ENCODE data around the gene ZMYND10.

ZMYND10 gene

GRCh38 chr3:50352781-50353180 is 7.2 kb upstream of the ZMYND10 start:
- TF ChIP-seq POLR2AphosphoS5 (IDR thresholded peaks at IDR 0.05; ENCODE audit: low read depth, low read length), result no peak
- no peak for TF ChIP-seq POU2F2 (IDR thresholded peaks at IDR 0.05; ENCODE audit: low read depth, low read length)
- no peak for TF ChIP-seq POLR2A (IDR thresholded peaks at IDR 0.05; ENCODE audit: low read depth, low read length)
- no peak for TF ChIP-seq TAF1 (IDR thresholded peaks at IDR 0.05; ENCODE audit: low read depth, low read length)
- no peak for TF ChIP-seq PAX5 (IDR thresholded peaks at IDR 0.05; ENCODE audit: insufficient read depth, low read length, severe bottlenecking)
- TF ChIP-seq SPI1 (IDR thresholded peaks at IDR 0.05; ENCODE audit: low read depth, low read length), result no peak
- FAIRE-seq (no peak), DNase-seq (ENCODE audit: insufficient read length, low spot score) (no peak)

- FAIRE-seq (no peak), DNase-seq (ENCODE audit: insufficient read length, low spot score) (no peak)
- TF ChIP-seq SPI1 (IDR thresholded peaks at IDR 0.05; ENCODE audit: low read depth, low read length) (no peak), POU2F2 (IDR thresholded peaks at IDR 0.05; ENCODE audit: low read depth, low read length) (0 out of 2 replicates have a peak, but pooled peaks have one; percentile 2)
Observed at GRCh38 chr3:50351323-50351697, 5.8 kb upstream of the ZMYND10 start.

GRCh38 chr3:50350527-50351322 is 5.2 kb upstream of the ZMYND10 start, which contains the start of the genes CYB561D2 and NPRL2:
CYB561D2 (plus strand) TSS chr3:50350862; CDS start chr3:50351434, 572 bp downstream.
NPRL2 (minus strand) TSS chr3:50350775; CDS start chr3:50350652, 123 bp downstream.
- DNase-seq (ENCODE audit: insufficient read length, low spot score) (peak; percentile 98), FAIRE-seq (peak; percentile 99)
- TF ChIP-seq PAX5 (IDR thresholded peaks at IDR 0.05; ENCODE audit: insufficient read depth, low read length, severe bottlenecking) (no peak), POLR2A (IDR thresholded peaks at IDR 0.05; ENCODE audit: low read depth, low read length) (peak; percentile 95), SPI1 (IDR thresholded peaks at IDR 0.05; ENCODE audit: low read depth, low read length) (no peak), POLR2AphosphoS5 (IDR thresholded peaks at IDR 0.05; ENCODE audit: low read depth, low read length) (peak; percentile 88), TAF1 (IDR thresholded peaks at IDR 0.05; ENCODE audit: low read depth, low read length) (peak; percentile 76), POU2F2 (IDR thresholded peaks at IDR 0.05; ENCODE audit: low read depth, low read length) (peak; percentile 81)

GRCh38 chr3:50350213-50350526 is 4.6 kb upstream of the ZMYND10 start:
- TF ChIP-seq POLR2AphosphoS5 (IDR thresholded peaks at IDR 0.05; ENCODE audit: low read depth, low read length) (no peak), POU2F2 (IDR thresholded peaks at IDR 0.05; ENCODE audit: low read depth, low read length) (no peak), SPI1 (IDR thresholded peaks at IDR 0.05; ENCODE audit: low read depth, low read length) (no peak), POLR2A (IDR thresholded peaks at IDR 0.05; ENCODE audit: low read depth, low read length) (no peak), TAF1 (IDR thresholded peaks at IDR 0.05; ENCODE audit: low read depth, low read length) (no peak), PAX5 (IDR thresholded peaks at IDR 0.05; ENCODE audit: insufficient read depth, low read length, severe bottlenecking) (no peak)
- DNase-seq (ENCODE audit: insufficient read length, low spot score) (no peak), FAIRE-seq (no peak)

GRCh38 chr3:50347187-50347813 is 1.8 kb upstream of the ZMYND10 start:
- no peak for TF ChIP-seq POLR2AphosphoS5 (IDR thresholded peaks at IDR 0.05; ENCODE audit: low read depth, low read length)
- DNase-seq (ENCODE audit: insufficient read length, low spot score), result no peak
- FAIRE-seq, result peak; percentile 74

GRCh38 chr3:50345008-50345407 is 524 bp downstream of the ZMYND10 start:
- TF ChIP-seq SPI1 (IDR thresholded peaks at IDR 0.05; ENCODE audit: low read depth, low read length) (no peak), TAF1 (IDR thresholded peaks at IDR 0.05; ENCODE audit: low read depth, low read length) (no peak), POLR2A (IDR thresholded peaks at IDR 0.05; ENCODE audit: low read depth, low read length) (no peak), PAX5 (IDR thresholded peaks at IDR 0.05; ENCODE audit: insufficient read depth, low read length, severe bottlenecking) (no peak), POU2F2 (IDR thresholded peaks at IDR 0.05; ENCODE audit: low read depth, low read length) (no peak), POLR2AphosphoS5 (IDR thresholded peaks at IDR 0.05; ENCODE audit: low read depth, low read length) (no peak)
- FAIRE-seq, result peak; percentile 16
- no peak for DNase-seq (ENCODE audit: insufficient read length, low spot score)

- DNase-seq (ENCODE audit: insufficient read length, low spot score) (no peak), FAIRE-seq (no peak)
- no peak for TF ChIP-seq TAF1 (IDR thresholded peaks at IDR 0.05; ENCODE audit: low read depth, low read length)
- no peak for TF ChIP-seq POU2F2 (IDR thresholded peaks at IDR 0.05; ENCODE audit: low read depth, low read length)
- no peak for TF ChIP-seq POLR2AphosphoS5 (IDR thresholded peaks at IDR 0.05; ENCODE audit: low read depth, low read length)
Observed at GRCh38 chr3:50342813-50343633, 2.5 kb downstream of the ZMYND10 start.

GRCh38 chr3:50341996-50342650 is 3.4 kb downstream of the ZMYND10 start:
- DNase-seq (ENCODE audit: insufficient read length, low spot score) (no peak), FAIRE-seq (no peak)
- no peak for TF ChIP-seq PAX5 (IDR thresholded peaks at IDR 0.05; ENCODE audit: insufficient read depth, low read length, severe bottlenecking)
- TF ChIP-seq TAF1 (IDR thresholded peaks at IDR 0.05; ENCODE audit: low read depth, low read length), result no peak
- no peak for TF ChIP-seq SPI1 (IDR thresholded peaks at IDR 0.05; ENCODE audit: low read depth, low read length)
- no peak for TF ChIP-seq POU2F2 (IDR thresholded peaks at IDR 0.05; ENCODE audit: low read depth, low read length)
- no peak for TF ChIP-seq POLR2AphosphoS5 (IDR thresholded peaks at IDR 0.05; ENCODE audit: low read depth, low read length)
- TF ChIP-seq POLR2A (IDR thresholded peaks at IDR 0.05; ENCODE audit: low read depth, low read length), result no peak

- peak; percentile 9 for FAIRE-seq
- no peak for TF ChIP-seq SPI1 (IDR thresholded peaks at IDR 0.05; ENCODE audit: low read depth, low read length)
- no peak for TF ChIP-seq PAX5 (IDR thresholded peaks at IDR 0.05; ENCODE audit: insufficient read depth, low read length, severe bottlenecking)
- TF ChIP-seq POLR2AphosphoS5 (IDR thresholded peaks at IDR 0.05; ENCODE audit: low read depth, low read length), result no peak
- no peak for TF ChIP-seq POU2F2 (IDR thresholded peaks at IDR 0.05; ENCODE audit: low read depth, low read length)
- no peak for TF ChIP-seq POLR2A (IDR thresholded peaks at IDR 0.05; ENCODE audit: low read depth, low read length)
- DNase-seq (ENCODE audit: insufficient read length, low spot score), result no peak
Observed at GRCh38 chr3:50341537-50341936, 4.0 kb downstream of the ZMYND10 start.

Measured in GM12891 (cell line).